Measurements from ENCODE around the gene PTRHD1.
"Not testable (repeated sequence)": the region's sequence is repeated elsewhere in the genome, so short reads cannot be mapped to it uniquely, and the experiment has no call there.

Gene PTRHD1

DNA sequence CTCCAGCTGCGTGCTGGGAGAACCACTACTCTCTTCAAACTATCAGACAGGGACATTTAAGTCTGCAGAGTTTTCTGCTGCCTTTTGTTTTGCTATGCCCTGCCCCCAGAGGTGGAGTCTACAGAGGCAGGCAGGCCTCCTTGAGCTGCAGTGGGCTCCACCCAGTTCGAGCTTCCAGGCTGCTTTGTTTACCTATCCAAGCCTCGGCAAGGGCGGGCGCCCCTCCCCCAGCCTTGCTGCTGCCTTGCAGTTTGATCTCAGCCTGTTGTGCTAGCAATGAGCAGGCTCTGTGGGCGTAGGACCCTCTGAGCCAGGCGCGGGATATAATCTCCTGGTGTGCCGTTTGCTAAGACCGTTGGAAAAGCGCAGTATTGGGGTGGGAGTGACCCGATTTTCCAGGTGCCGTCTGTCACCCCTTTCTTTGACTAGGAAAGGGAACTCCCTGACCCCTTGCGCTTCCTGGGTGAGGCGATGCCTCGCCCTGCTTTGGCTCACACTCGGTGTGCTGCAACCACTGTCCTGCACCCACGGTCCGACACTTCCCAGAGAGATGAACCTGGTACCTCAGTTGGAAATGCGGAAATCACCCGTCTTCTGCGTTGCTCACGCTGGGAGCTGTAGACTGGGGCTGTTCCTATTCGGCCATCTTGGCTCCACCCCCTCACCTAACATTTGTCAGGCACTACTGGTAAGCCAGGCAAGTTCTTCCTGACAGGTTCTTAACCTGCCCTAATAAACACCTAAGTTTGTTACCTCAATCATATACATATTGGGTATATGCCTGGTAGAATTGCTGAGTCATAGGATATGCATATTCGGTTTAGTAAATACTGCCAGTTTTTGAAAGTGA, 12.8 kb upstream of the PTRHD1 start:
- DNase-seq, result not testable (repeated sequence)

DNA sequence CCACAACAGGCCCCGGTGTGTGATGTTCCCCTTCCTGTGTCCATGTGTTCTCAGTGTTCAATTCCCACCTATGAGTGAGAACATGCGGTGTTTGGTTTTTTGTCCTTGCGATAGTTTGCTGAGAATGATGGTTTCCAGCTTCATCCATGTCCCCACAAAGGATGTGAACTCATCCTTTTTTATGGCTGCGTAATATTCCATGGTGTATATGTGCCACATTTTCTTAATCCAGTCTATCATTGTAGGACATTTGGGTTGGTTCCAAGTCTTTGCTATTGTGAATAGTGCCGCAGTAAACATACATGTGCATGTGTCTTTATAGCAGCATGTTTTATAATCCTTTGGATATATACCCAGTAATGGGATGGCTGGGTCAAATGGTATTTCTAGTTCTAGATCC, 7.3 kb upstream of the PTRHD1 start:
- not testable (repeated sequence) for DNase-seq

- no peak for DNase-seq
Measured at GRCh38 chr2:24797644-24798043, 4.5 kb upstream of the PTRHD1 start.

- peak; percentile 36 for DNase-seq
Measured at GRCh38 chr2:24793761-24794435, 707 bp upstream of the PTRHD1 start.

DNA sequence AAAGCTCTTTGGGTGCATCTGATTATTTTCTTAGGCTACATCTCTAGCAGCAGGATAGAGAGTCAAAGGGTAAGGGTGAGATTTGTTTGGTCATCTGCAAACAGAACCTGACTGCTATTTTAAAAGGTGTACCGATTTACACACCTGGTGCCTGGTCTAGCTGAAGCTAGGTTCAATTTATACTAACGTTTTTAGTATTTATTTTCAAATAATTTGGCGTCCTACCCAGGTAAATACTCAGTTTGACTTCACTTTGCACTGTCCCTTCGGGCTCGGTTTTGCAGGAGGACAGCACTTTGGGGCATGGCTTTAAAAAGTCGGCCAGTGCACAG, 683 bp downstream of the PTRHD1 start:
- DNase-seq, result no peak

DNA sequence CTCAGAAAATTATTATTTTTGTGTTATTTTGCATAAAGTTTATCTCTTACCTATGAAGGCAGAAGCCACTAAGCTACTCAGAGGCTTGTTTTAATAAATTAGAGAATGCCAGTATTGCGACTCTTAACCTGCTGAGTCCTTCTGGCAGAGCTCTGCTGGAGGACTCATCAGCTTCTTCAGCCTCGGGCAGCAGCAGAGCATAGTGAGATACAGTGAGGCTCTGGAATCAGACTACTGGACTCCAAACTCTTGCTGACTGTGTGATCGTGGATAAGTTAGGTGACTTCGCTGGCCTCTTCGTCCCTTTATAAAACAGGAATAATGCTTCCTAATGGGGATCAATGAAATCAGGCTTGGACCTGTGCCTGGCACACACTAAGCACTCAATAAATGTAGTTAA, 1.7 kb downstream of the PTRHD1 start:
- DNase-seq, result no peak

DNA sequence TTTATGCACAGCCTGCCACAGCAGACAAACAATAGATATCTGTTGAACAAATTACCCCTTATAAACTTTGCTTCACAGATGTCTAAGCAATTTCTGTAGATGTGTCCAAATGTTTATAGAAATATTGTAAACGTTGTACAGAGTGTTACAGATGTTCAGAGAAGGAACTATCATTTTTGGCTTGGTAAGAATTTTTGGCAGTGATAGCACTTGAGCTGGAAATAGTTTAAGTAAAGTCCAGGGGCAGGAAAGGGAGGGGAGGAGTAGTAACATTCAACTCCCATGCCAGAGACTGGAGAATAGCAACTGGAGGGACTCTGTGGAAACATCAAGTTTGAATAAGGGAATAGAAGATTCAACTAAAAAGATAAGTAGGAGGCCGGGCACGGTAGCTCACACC, 4.4 kb downstream of the PTRHD1 start:
- no peak for DNase-seq

DNA sequence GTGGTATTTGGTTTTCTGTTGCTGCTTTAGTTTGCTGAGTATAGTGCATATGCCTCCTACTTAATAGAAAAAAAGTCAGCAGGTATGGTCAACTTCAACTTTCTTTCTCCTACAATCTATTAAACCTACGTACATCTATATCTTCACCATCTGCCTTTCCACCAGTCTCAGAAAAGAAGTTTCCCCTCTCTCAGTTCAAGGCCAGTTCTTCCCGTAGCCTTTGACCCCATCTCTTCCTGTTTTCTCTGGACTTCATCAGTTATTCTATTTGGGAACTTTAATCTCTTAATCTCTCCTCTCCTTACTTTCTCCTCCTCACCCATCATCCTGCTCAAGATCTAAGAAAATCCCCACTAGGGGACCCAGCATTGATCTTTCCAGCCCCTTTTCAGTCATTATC, 5.7 kb downstream of the PTRHD1 start:
- no peak for DNase-seq

DNA sequence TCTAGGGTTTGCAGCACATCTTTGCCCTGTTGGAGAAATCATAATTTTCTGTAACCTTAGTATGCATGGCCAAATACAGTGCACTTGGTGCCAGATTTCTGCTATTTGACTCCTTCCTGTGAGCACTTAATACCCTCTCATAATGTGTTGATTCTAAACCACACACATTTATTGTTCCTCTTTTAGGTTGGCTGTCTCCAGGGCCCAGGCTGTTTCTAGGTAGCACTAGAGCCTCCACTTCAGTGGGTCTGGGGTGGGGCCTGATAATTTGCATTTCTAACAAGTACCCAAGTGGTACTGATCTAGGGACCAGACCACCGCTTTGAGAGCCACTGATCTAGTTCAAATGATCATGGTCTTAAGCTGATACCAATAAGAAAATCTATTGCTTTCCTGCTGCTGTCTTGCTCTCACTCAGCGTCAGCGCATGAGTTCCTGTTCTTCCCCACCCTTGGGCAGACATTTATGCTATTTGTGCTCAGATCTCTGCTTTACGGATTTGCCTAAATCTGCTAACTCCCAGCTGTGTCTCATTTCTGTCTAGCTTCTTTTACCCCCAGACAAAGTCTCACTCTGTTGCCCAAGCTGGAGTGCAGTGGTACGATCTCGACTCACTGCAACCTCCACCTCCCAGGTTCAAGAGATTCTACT, 7.4 kb downstream of the PTRHD1 start:
- DNase-seq, result no peak

DNA sequence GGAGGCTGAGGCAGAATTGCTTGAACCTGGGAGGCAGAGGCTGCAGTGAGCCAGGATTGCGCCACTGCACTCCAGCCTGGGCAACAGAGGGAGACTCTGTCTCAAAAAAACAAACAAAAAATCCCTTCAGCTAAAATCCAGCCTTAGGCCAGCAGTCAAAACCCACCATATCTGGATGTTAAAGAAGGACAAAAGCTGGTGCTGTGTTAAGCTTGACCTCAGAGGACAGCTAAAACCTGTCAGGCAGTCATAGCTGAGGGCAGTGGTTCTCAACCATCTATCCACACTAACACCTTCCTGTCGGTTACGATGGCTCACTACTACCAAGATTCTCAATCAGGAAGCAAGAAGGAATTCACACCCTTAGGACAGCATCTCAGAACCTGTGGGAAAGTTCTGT, 9.6 kb downstream of the PTRHD1 start:
- DNase-seq, result no peak

GRCh38 chr2:24779116-24779515, 14.1 kb downstream of the PTRHD1 start:
- no peak for DNase-seq

DNA sequence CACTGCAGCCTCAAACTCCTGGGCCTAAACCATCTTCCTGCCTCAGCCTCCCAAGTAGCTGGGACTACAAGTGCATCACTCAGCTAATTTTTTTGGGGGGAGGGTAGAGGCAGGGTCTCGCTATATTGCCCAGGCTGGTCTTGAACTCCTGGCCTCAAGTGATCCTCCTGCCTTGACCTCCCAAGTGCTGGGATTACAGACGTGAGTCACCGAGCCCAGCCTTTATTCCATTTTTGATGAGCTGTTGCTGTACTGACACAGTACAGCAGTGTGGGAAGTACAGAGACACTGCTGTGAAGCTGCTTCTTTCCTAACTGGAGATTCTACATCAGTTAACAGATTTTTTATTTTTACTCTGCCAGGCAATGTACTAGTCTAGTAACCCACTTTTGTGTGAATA, 18.8 kb downstream of the PTRHD1 start:
- DNase-seq, result no peak

GRCh38 chr2:24771764-24772586, 21.2 kb downstream of the PTRHD1 start:
- DNase-seq, result no peak

- DNase-seq, result no peak
Measured at GRCh38 chr2:24771061-24771460, 22.1 kb downstream of the PTRHD1 start.

- DNase-seq, result no peak
Measured at GRCh38 chr2:24768601-24769000, 24.6 kb downstream of the PTRHD1 start.

GRCh38 chr2:24768013-24768412, 25.2 kb downstream of the PTRHD1 start:
- no peak for DNase-seq

DNA sequence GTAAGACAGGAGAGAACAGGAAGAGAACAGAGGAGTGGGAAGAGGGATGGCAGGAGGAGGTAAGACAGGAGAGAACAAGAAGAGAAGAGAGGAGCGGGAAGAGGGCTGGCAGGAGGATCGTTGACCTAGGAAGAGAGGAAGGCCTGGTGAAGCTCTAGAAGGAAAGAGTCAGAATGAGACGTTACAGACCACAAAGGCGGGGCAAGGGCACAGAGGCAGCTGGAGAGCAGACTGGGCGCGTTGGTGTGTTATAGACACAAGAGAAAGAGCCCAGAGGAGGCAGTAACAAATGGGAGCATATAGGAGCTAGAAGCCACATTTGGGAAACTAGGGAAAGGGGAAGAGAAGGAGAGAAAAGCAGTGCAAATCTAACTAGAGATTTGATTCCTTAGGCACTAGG, 26.6 kb downstream of the PTRHD1 start:
- no peak for DNase-seq

DNA sequence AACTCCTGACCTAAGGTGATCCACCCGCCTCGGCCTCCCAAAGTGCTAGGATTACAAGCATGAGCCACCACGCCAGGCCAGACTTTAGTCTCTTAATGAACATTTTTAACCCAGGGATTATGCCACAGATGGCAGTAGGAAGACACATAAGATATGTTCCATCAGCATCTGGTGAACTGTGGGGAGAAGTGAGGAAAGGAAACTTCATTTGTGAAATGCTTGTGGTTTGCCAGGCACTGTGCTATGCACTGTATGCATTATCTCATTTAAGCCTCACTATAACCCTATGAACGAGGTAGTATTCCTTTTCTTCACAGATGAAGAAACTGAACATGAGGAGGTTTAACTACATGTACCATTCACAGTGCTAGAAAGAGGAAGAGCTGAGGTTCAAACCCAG, 29.3 kb downstream of the PTRHD1 start:
- DNase-seq, result no peak

GRCh38 chr2:24762518-24762917, 30.7 kb downstream of the PTRHD1 start:
- no peak for DNase-seq

DNA sequence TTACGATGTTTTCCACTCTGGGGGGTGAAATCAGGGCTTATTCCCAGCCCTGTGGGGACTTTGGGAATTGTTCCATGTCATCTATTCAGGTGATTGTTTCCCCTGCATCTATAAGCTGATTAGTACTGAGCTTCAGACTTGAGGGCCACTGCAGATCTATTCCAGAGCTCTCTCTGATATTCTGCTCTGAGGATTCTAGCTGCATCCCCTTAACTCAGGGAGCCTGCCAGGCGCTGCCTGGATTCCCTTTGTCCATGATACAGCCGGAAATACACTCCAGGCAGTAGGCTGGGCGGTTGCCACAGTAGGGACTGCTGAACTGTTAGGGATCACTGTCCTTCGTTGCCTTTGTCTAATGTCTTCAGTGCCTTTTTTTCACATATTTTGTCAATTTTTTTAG, 31.3 kb downstream of the PTRHD1 start:
- no peak for DNase-seq

GRCh38 chr2:24756789-24757188, 36.4 kb downstream of the PTRHD1 start:
- no peak for DNase-seq

GRCh38 chr2:24754985-24755705, 38.0 kb downstream of the PTRHD1 start:
- DNase-seq, result peak; percentile 32
